Mesendoderm (in vitro differentiated cells): ENCODE results near the gene EYS.

Source experiments
- DNase-seq: peaks from one replicate; pipeline ENCODE4 v3.0.0; 2013
- H2AK5ac ChIP-seq: 2 replicates; pipeline ENCODE4 v1.6.1; 2013; ENCODE audit warnings: low read length, inconsistent platforms
- H2BK120ac ChIP-seq: 2 replicates; pipeline ENCODE4 v1.6.1; 2013; ENCODE audit warnings: low read depth, mild to moderate bottlenecking, low read length, moderate library complexity, mixed read lengths
- H2BK15ac ChIP-seq: replicated peaks from 2 replicates; pipeline ENCODE4 v1.6.1; 2013; ENCODE audit warnings: low read depth, mild to moderate bottlenecking, moderate library complexity
- H2BK5ac ChIP-seq: 2 replicates; pipeline ENCODE4 v1.6.1; 2013; ENCODE audit warnings: low read length, inconsistent platforms
- H3K18ac ChIP-seq: 2 replicates; pipeline ENCODE4 v1.6.1; 2013; ENCODE audit warnings: mild to moderate bottlenecking, low read length, mixed read lengths
- H3K23ac ChIP-seq: one replicate; pipeline ENCODE4 v1.6.1; 2013; ENCODE audit warnings: low read length
- H3K27ac ChIP-seq: 2 replicates; pipeline ENCODE4 v1.5.1; 2013; ENCODE audit warnings: low read depth, mild to moderate bottlenecking, inconsistent platforms, low read length, moderate library complexity
- H3K27me3 ChIP-seq: 2 replicates; pipeline ENCODE4 v1.6.1; 2013; ENCODE audit warnings: low read length, control low read depth, mild to moderate bottlenecking, inconsistent platforms; ENCODE audit not compliant: insufficient read depth, poor library complexity
- H3K36me3 ChIP-seq: 2 replicates; pipeline ENCODE4 v1.6.1; 2013; ENCODE audit warnings: low read length, inconsistent platforms; ENCODE audit not compliant: control insufficient read depth, insufficient read depth
- H3K4ac ChIP-seq: one replicate; pipeline ENCODE4 v1.6.1; 2013; ENCODE audit warnings: low read depth, mild to moderate bottlenecking, low read length, moderate library complexity
- H3K4me1 ChIP-seq: 2 replicates; pipeline ENCODE4 v1.6.1; 2013; ENCODE audit warnings: low read depth, low read length, inconsistent platforms; ENCODE audit not compliant: control insufficient read depth
- H3K4me2 ChIP-seq: 2 replicates; pipeline ENCODE4 v1.6.1; 2013; ENCODE audit warnings: low read length
- H3K4me3 ChIP-seq: 2 replicates; pipeline ENCODE4 v1.5.1; 2013; ENCODE audit warnings: mild to moderate bottlenecking, low read length
- H3K56ac ChIP-seq: one replicate; pipeline ENCODE4 v1.6.1; 2013; ENCODE audit warnings: low read length
- H3K79me1 ChIP-seq: 2 replicates; pipeline ENCODE4 v1.6.1; 2013; ENCODE audit warnings: low read length, inconsistent platforms
- H3K79me2 ChIP-seq: 2 replicates; pipeline ENCODE4 v1.6.1; 2013; ENCODE audit warnings: mild to moderate bottlenecking, low read length; ENCODE audit not compliant: control insufficient read depth, insufficient read depth
- H3K9ac ChIP-seq: 2 replicates; pipeline ENCODE4 v1.6.1; 2013; ENCODE audit warnings: low read length, inconsistent platforms
- H4K5ac ChIP-seq: one replicate; pipeline ENCODE4 v1.6.1; 2013; ENCODE audit warnings: low read length
- H4K8ac ChIP-seq: one replicate; pipeline ENCODE4 v1.6.1; 2013; ENCODE audit warnings: low read depth, mild to moderate bottlenecking, control low read depth, low read length, moderate library complexity
- WGBS: extraction: QIAGEN DNeasy Blood & Tissue Kit; methylation state at CpG from one replicate; pipeline ENCODE4 v1.1.7; 2013; ENCODE audit warnings: low lambda C conversion rate, missing lambda C conversion rate; ENCODE audit not compliant: insufficient coverage; ENCODE audit errors: extremely low coverage; 5-methylcytosine and 5-hydroxymethylcytosine counted together

The EYS gene

DNA sequence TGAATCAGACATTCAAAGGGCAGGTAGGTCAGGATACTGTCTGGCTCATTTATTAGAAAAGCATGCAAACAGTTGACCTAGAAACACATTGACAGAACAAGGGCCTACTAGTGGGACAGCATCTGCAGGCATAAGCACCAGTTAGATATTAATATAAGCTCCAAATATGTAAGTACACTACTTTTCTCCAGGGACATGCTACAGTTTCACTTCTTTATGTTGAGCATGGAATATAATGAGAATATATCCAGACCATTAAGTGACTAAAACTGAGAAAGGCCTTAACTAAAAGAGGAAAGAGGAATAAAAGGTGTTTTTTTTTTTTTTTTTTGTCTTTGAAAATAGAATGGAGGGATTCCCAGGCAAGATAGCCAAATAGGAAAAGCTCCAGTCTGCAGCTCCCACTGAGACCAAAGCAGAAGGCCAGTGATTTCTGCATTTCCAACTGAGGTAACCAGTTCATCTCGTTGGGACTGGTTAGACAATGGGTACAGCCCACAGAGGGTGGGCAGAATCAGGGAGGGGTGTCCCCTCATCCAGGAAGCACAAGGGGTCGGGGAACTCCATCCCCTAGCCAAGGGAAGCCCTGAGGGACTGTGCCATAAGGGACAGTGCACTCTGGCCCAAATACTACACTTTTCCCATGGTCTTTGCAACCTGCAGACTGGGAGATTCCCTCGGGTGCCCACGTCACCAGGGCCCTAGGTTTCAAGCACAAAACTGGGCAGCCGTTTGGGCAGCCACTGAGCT lies 1819.8 kb downstream of the EYS start:
- Histone ChIP-seq H4K5ac (no peak overlapping the region), H2AK5ac (no peak overlapping the region), H3K9ac (no peak overlapping the region), H3K79me1 (no peaks in the 10 kb centered on the region), H2BK120ac (no peak overlapping the region), H3K4me1 (no peaks in the 10 kb centered on the region), H3K56ac (no peak overlapping the region), H2BK5ac (no peak overlapping the region), H3K4me2 (no peak overlapping the region), H3K4me3 (no peak overlapping the region), H3K27me3 (no peaks in the 10 kb centered on the region), H3K27ac (no peak overlapping the region), H2BK15ac (no peak overlapping the region), H3K18ac (no peak overlapping the region), H3K4ac (no peak overlapping the region), H4K8ac (no peak overlapping the region), H3K23ac (no peak overlapping the region), H3K36me3 (no peaks in the 10 kb centered on the region), H3K79me2 (no peaks in the 10 kb centered on the region)
- WGBS = no CpG with 5 or more reads among the region's 5 CpGs
- DNase-seq = no peak

DNA sequence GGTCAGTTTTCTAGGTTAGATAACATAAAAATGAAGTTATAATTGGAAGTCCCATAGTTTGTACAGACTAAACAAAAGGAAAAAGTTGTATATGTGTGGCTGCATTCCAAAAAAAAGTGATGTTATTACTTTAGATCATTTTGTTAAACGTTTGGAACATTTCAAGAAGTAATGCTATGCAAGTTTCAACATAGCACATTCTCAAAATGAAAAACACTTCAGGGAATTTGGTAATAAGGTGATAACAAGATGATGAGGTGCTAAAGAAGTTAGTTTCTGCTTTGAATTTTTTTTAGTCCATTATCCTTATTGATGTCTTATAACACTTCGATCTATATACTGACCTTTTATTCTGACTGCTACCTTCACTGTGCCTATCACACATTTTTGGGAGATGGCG lies 1820.7 kb downstream of the EYS start:
- no peak overlapping the region for H3K4me2 ChIP-seq
- H2BK15ac ChIP-seq = no peak overlapping the region
- DNase-seq = no peak
- H3K4me1 ChIP-seq = no peaks in the 10 kb centered on the region
- no peak overlapping the region for H4K5ac ChIP-seq
- no peaks in the 10 kb centered on the region for H3K79me2 ChIP-seq
- no peaks in the 10 kb centered on the region for H3K27me3 ChIP-seq
- H2BK120ac ChIP-seq = no peak overlapping the region
- no peak overlapping the region for H4K8ac ChIP-seq
- H3K4ac ChIP-seq = no peak overlapping the region
- no peak overlapping the region for H2BK5ac ChIP-seq
- H3K9ac ChIP-seq = no peak overlapping the region
- H3K36me3 ChIP-seq = no peaks in the 10 kb centered on the region
- H3K18ac ChIP-seq = no peak overlapping the region
- no peak overlapping the region for H3K4me3 ChIP-seq
- H3K56ac ChIP-seq = no peak overlapping the region
- WGBS = no CpG with 5 or more reads among the region's 3 CpGs
- H3K23ac ChIP-seq = no peak overlapping the region
- no peak overlapping the region for H3K27ac ChIP-seq
- no peaks in the 10 kb centered on the region for H3K79me1 ChIP-seq
- H2AK5ac ChIP-seq = no peak overlapping the region

DNA sequence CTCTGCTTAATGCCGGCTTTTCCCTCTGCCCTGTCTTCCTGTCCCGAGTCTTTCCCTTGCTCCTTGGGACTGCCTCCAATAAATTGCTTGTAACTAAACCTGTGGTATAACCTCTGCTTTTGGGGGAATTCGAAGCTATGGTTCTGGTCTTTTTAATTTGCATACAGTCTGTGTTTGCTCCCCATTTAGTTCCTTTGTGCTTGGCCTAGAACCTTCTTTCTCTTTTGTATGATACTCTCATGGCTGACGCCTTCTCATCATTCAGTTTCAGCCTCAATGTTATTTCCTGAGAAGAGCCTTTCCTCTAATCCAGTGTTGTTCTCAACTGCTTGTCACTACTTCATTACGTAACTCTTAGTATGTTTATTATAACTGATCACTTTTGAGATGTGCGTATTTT lies 1823.4 kb downstream of the EYS start:
- Histone ChIP-seq H4K5ac (no peak overlapping the region), H3K4me2 (no peak overlapping the region), H3K56ac (no peak overlapping the region), H3K23ac (no peak overlapping the region), H3K4ac (no peak overlapping the region), H2BK5ac (no peak overlapping the region), H2AK5ac (no peak overlapping the region), H3K4me1 (no peaks in the 10 kb centered on the region), H3K79me2 (no peaks in the 10 kb centered on the region), H2BK120ac (no peak overlapping the region), H3K18ac (no peak overlapping the region), H3K27me3 (no peaks in the 10 kb centered on the region), H2BK15ac (no peak overlapping the region), H4K8ac (no peak overlapping the region), H3K79me1 (no peaks in the 10 kb centered on the region), H3K36me3 (no peaks in the 10 kb centered on the region), H3K27ac (no peak overlapping the region), H3K9ac (no peak overlapping the region), H3K4me3 (no peak overlapping the region)
- no peak for DNase-seq
- no CpG with 5 or more reads among the region's 6 CpGs for WGBS

DNA sequence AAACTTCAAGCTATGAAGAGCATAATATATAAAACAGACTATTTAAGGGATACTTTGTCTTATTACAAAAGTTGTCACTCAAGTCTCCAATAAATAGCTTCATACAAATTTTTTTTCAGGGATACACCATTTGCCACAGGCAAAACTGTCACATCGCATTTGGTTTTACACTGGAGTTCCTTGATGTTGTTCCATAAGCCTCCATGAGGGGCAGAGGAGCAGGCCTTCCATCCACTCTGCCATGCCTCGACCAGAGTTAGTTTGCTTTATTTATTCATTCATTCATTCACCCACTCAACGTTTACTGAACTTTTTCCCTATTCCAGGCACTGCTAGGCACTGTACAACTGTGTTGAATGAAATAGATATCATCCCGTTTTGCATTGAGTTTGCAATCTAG lies 1824.8 kb downstream of the EYS start:
- no peak overlapping the region for H3K56ac ChIP-seq
- H3K4me1 ChIP-seq = no peaks in the 10 kb centered on the region
- H3K23ac ChIP-seq = no peak overlapping the region
- no peaks in the 10 kb centered on the region for H3K79me2 ChIP-seq
- no peaks in the 10 kb centered on the region for H3K36me3 ChIP-seq
- peak; percentile 39 for DNase-seq
- H2BK5ac ChIP-seq = no peak overlapping the region
- no peak overlapping the region for H3K9ac ChIP-seq
- H3K27ac ChIP-seq = no peak overlapping the region
- no peak overlapping the region for H4K8ac ChIP-seq
- H3K4me2 ChIP-seq = no peak overlapping the region
- H3K4me3 ChIP-seq = no peak overlapping the region
- H3K18ac ChIP-seq = no peak overlapping the region
- H3K4ac ChIP-seq = no peak overlapping the region
- no peak overlapping the region for H4K5ac ChIP-seq
- no peak overlapping the region for H2BK120ac ChIP-seq
- WGBS = no CpG with 5 or more reads among the region's 4 CpGs
- no peaks in the 10 kb centered on the region for H3K27me3 ChIP-seq
- no peak overlapping the region for H2BK15ac ChIP-seq
- no peak overlapping the region for H2AK5ac ChIP-seq
- no peaks in the 10 kb centered on the region for H3K79me1 ChIP-seq

DNA sequence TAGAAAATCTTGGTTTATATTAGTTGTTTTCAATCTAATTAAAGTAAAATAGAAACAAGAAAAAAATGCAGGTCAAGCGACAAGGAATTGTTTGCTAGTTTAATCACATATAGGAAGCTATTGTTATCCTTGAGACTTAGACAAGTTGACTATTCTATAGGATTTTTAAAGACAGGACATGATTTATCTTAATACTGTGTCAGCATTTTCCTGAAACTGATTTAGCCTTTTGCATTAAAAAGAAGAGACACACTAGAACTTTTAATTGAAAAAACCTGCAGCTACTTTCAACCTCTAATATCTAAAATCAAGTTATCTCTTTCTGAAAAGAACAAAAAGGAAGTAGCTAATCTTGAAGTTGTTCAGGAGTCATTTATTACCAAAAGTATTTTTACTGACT lies 1825.2 kb downstream of the EYS start:
- no peak overlapping the region for H3K4me2 ChIP-seq
- DNase-seq = no peak
- H3K36me3 ChIP-seq = no peaks in the 10 kb centered on the region
- H3K4me3 ChIP-seq = no peak overlapping the region
- no peaks in the 10 kb centered on the region for H3K27me3 ChIP-seq
- no peak overlapping the region for H3K23ac ChIP-seq
- H2AK5ac ChIP-seq = no peak overlapping the region
- H3K18ac ChIP-seq = no peak overlapping the region
- H2BK120ac ChIP-seq = no peak overlapping the region
- H2BK15ac ChIP-seq = no peak overlapping the region
- H4K5ac ChIP-seq = no peak overlapping the region
- no peak overlapping the region for H3K9ac ChIP-seq
- no peak overlapping the region for H3K27ac ChIP-seq
- H4K8ac ChIP-seq = no peak overlapping the region
- H3K79me1 ChIP-seq = no peaks in the 10 kb centered on the region
- WGBS = no CpG with 5 or more reads among the region's 1 CpG
- no peaks in the 10 kb centered on the region for H3K4me1 ChIP-seq
- H3K79me2 ChIP-seq = no peaks in the 10 kb centered on the region
- no peak overlapping the region for H3K56ac ChIP-seq
- H3K4ac ChIP-seq = no peak overlapping the region
- no peak overlapping the region for H2BK5ac ChIP-seq

DNA sequence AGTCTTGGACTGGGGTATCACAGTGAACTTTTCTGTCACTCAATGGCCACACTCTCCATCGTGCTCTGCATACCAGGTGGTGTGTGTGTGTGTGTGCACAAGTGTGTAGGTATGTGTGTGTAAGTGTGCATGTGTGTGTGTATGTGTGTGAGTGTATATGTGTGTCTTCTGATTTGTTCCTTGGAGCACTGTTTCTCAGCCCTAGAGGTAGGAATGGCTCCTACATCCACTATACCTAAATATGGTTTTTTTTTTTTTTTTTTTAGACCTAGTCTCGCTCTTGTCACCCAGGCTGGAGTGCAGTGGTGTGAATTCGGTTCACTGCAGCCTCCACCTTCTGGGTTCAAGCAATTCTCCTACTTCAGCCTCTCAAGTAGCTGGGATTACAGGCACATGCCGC lies 1834.8 kb downstream of the EYS start:
- no CpG with 5 or more reads among the region's 4 CpGs for WGBS
- Histone ChIP-seq H3K79me2 (no peaks in the 10 kb centered on the region), H4K8ac (no peak overlapping the region), H3K9ac (no peak overlapping the region), H3K23ac (no peak overlapping the region), H2BK5ac (no peak overlapping the region), H3K27me3 (no peaks in the 10 kb centered on the region), H3K56ac (no peak overlapping the region), H2BK15ac (no peak overlapping the region), H3K79me1 (no peaks in the 10 kb centered on the region), H3K4me3 (no peak overlapping the region), H3K27ac (no peak overlapping the region), H2BK120ac (no peak overlapping the region), H4K5ac (no peak overlapping the region), H3K4me2 (no peak overlapping the region), H3K4me1 (no peaks in the 10 kb centered on the region), H3K4ac (no peak overlapping the region), H3K18ac (no peak overlapping the region), H3K36me3 (no peaks in the 10 kb centered on the region), H2AK5ac (no peak overlapping the region)
- DNase-seq = no peak
